ENCODE data around the gene BSCL2.

DNA sequence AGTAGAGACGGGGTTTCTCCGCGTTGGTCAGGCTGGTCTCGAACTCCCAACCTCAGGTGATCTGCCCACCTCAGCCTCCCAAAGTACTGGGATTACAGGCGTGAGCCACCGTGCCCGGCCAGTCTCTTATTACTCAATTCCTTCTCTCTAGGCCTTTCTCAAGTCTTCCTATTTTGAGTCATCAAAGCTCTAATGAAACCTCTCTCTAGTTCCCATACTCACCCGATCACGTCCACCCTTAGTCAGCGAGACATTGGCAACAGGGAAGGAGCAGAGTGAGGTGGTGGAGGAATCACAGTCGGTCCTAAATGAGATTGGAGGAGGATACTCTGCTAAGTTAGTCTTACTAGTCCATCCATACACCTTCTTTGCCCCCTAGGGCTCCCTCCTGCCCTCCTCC lies 5.0 kb downstream of the BSCL2 start:
- TF ChIP-seq POLR2A (IDR thresholded peaks at IDR 0.05), result no peak
- TF ChIP-seq, protein P1, sequence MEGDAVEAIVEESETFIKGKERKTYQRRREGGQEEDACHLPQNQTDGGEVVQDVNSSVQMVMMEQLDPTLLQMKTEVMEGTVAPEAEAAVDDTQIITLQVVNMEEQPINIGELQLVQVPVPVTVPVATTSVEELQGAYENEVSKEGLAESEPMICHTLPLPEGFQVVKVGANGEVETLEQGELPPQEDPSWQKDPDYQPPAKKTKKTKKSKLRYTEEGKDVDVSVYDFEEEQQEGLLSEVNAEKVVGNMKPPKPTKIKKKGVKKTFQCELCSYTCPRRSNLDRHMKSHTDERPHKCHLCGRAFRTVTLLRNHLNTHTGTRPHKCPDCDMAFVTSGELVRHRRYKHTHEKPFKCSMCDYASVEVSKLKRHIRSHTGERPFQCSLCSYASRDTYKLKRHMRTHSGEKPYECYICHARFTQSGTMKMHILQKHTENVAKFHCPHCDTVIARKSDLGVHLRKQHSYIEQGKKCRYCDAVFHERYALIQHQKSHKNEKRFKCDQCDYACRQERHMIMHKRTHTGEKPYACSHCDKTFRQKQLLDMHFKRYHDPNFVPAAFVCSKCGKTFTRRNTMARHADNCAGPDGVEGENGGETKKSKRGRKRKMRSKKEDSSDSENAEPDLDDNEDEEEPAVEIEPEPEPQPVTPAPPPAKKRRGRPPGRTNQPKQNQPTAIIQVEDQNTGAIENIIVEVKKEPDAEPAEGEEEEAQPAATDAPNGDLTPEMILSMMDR (IDR thresholded peaks at IDR 0.05), result no peak
- no peak for TF ChIP-seq POLR2AphosphoS5 (IDR thresholded peaks at IDR 0.05)

Data from prostate gland (tissue), 2 donors.